ENCODE data around the gene BORA. TPM values are rescaled to one million over a fixed set of nuclear protein-coding genes. Genes with fewer than 3 reads are reported as not detected.

BORA gene
- total RNA-seq, 1 experiment from 2014 or later, result 6.4 TPM

GRCh38 chr13:72745260-72745659, 17.5 kb downstream of the BORA start:
- no peaks in the 10 kb centered on the region for H3K27me3 Mint-ChIP-seq (ENCODE audit: unreplicated experiment)
- no peaks in the 10 kb centered on the region for H3K9me3 Mint-ChIP-seq (ENCODE audit: low read depth, unreplicated experiment)
- DNase-seq, result no peak
- CTCF ChIA-PET, result no interaction called here
- intact Hi-C loops (cut with micrococcal nuclease; ENCODE audit: unreplicated experiment), result no loop called here
- TF ChIP-seq, protein P1, sequence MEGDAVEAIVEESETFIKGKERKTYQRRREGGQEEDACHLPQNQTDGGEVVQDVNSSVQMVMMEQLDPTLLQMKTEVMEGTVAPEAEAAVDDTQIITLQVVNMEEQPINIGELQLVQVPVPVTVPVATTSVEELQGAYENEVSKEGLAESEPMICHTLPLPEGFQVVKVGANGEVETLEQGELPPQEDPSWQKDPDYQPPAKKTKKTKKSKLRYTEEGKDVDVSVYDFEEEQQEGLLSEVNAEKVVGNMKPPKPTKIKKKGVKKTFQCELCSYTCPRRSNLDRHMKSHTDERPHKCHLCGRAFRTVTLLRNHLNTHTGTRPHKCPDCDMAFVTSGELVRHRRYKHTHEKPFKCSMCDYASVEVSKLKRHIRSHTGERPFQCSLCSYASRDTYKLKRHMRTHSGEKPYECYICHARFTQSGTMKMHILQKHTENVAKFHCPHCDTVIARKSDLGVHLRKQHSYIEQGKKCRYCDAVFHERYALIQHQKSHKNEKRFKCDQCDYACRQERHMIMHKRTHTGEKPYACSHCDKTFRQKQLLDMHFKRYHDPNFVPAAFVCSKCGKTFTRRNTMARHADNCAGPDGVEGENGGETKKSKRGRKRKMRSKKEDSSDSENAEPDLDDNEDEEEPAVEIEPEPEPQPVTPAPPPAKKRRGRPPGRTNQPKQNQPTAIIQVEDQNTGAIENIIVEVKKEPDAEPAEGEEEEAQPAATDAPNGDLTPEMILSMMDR (IDR thresholded peaks at IDR 0.05; ENCODE audit: unreplicated experiment), result no peak
- no peak overlapping the region for H3K27ac Mint-ChIP-seq (ENCODE audit: unreplicated experiment)
- H3K4me1 Mint-ChIP-seq (ENCODE audit: low read depth, unreplicated experiment), result no peaks in the 10 kb centered on the region
- no peak overlapping the region for H3K4me3 Mint-ChIP-seq (ENCODE audit: low read depth, unreplicated experiment)
- BruUV-seq (replicated peaks), result no TSS peak
- peaks cover 1% of the 10 kb centered on the region for H3K36me3 Mint-ChIP-seq (ENCODE audit: insufficient read depth, unreplicated experiment)

DNA sequence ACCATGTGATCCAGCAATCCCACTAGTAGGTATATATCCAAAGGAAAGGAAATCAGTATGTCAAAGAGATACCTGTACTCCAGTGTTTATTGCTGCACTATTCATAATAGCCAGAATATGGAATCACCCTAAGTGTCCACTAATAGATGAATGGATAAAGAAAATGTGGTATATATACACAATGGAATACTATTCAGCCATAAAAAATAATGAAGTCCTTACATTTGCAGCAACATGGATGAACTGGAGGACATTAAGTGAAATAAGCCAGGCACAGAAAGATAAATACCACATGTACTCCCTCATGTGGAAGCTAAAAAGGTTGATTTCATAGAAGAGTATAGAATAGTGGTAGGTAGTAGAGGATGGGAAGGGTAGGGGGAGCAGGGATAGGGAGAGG, 23.5 kb downstream of the BORA start:
- no peak overlapping the region for H3K4me3 Mint-ChIP-seq (ENCODE audit: low read depth, unreplicated experiment)
- H3K27me3 Mint-ChIP-seq (ENCODE audit: unreplicated experiment), result no peaks in the 10 kb centered on the region
- no peaks in the 10 kb centered on the region for H3K4me1 Mint-ChIP-seq (ENCODE audit: low read depth, unreplicated experiment)
- TF ChIP-seq, protein P1 (IDR thresholded peaks at IDR 0.05; ENCODE audit: unreplicated experiment), result no peak
- H3K36me3 Mint-ChIP-seq (ENCODE audit: insufficient read depth, unreplicated experiment), result peaks cover 14% of the 10 kb centered on the region
- CTCF ChIA-PET, result no interaction called here
- no peaks in the 10 kb centered on the region for H3K9me3 Mint-ChIP-seq (ENCODE audit: low read depth, unreplicated experiment)
- no peak for DNase-seq
- intact Hi-C loops (cut with micrococcal nuclease; ENCODE audit: unreplicated experiment), result no loop called here
- no peak overlapping the region for H3K27ac Mint-ChIP-seq (ENCODE audit: unreplicated experiment)
- BruUV-seq (replicated peaks), result no TSS peak

GRCh38 chr13:72754111-72754510, 26.4 kb downstream of the BORA start:
- Mint-ChIP-seq H3K27me3 (ENCODE audit: unreplicated experiment) (no peaks in the 10 kb centered on the region), H3K36me3 (ENCODE audit: insufficient read depth, unreplicated experiment) (peaks cover 18% of the 10 kb centered on the region), H3K27ac (ENCODE audit: unreplicated experiment) (no peak overlapping the region), H3K9me3 (ENCODE audit: low read depth, unreplicated experiment) (no peaks in the 10 kb centered on the region), H3K4me3 (ENCODE audit: low read depth, unreplicated experiment) (no peak overlapping the region), H3K4me1 (ENCODE audit: low read depth, unreplicated experiment) (no peaks in the 10 kb centered on the region)
- no peak for DNase-seq
- no TSS peak for BruUV-seq (replicated peaks)
- TF ChIP-seq, protein P1 (IDR thresholded peaks at IDR 0.05; ENCODE audit: unreplicated experiment), result no peak
- intact Hi-C loops (cut with micrococcal nuclease; ENCODE audit: unreplicated experiment), result no loop called here
- CTCF ChIA-PET, result interaction anchor here (0.6 kb wide), 1 partner anchor 947 kb away, joined by 3 read pairs; no protein-coding TSS in a partner anchor

DNA sequence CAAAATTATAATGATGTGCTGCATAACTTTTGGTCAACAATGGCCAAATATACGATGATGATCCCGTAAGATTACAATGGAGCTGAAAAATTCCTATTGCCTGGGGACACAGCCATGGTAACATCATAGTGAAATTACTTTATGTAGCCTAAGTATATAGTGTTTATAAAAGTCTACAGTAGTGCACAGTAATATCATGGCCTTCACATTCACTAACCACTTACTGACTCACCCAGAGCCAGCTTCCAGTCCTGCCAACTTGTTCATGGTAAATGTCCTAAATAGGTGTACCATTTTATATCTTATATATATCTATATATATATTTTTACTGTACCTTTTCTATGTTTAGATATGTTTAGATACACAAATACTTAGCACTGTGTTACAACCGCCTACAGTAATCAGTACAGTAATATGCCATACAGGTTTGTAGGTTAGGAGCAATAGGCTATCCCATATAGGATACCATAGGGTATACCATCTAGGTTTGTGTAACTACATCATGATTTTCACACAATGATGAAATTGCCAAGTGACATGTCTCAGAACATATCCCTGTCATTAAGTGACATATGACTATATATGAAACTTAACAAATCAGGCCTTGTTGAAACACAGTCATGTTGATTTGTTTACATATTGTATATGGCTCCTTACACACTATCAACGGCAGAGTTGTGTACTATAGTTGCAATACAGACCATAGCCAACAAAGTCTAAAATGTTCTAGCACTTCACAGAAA, 30.2 kb downstream of the BORA start:
- peaks cover 8% of the 10 kb centered on the region for H3K36me3 Mint-ChIP-seq (ENCODE audit: insufficient read depth, unreplicated experiment)
- intact Hi-C loops (cut with micrococcal nuclease; ENCODE audit: unreplicated experiment), result no loop called here
- no peak for DNase-seq
- H3K4me3 Mint-ChIP-seq (ENCODE audit: low read depth, unreplicated experiment), result no peak overlapping the region
- no peaks in the 10 kb centered on the region for H3K4me1 Mint-ChIP-seq (ENCODE audit: low read depth, unreplicated experiment)
- H3K27me3 Mint-ChIP-seq (ENCODE audit: unreplicated experiment), result no peaks in the 10 kb centered on the region
- TF ChIP-seq, protein P1 (IDR thresholded peaks at IDR 0.05; ENCODE audit: unreplicated experiment), result no peak
- no peak overlapping the region for H3K27ac Mint-ChIP-seq (ENCODE audit: unreplicated experiment)
- H3K9me3 Mint-ChIP-seq (ENCODE audit: low read depth, unreplicated experiment), result no peaks in the 10 kb centered on the region
- BruUV-seq (replicated peaks), result no TSS peak
- CTCF ChIA-PET, result interaction anchor here (0.7 kb wide), 1 partner anchor 204 kb away, joined by 4 read pairs; no protein-coding TSS in a partner anchor
